ENCODE measurements around the gene FAM118B.
A peak's percentile ranks its signal among the peaks of the same experiment; 100 is the strongest.

Gene FAM118B

DNA sequence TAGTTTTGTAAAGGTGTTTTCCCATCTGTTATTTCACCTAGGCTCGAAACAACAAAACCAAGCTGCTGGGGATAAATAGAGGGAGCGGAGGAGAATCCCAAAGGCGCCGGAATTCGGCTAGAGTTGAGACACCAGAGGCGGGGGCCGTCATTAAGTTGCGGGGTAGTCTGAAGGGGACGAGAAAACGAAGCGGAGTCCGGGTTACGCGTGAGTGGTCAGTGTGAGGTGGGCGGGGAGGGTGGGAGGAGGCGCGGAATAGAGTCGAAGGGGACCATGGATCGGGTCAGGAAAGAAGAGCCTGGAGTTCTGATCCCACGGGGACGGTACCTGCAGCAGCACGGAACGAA is 56.8 kb downstream of the FAM118B start:
- TF ChIP-seq POLR2A (IDR thresholded peaks at IDR 0.05; ENCODE audit: extremely low read depth, insufficient read length) (no peak), MYC (IDR thresholded peaks at IDR 0.05; ENCODE audit: low read depth, low read length) (no peak), MAX (IDR thresholded peaks at IDR 0.05; ENCODE audit: low read depth, low read length) (no peak)
- TF ChIP-seq, protein P1, sequence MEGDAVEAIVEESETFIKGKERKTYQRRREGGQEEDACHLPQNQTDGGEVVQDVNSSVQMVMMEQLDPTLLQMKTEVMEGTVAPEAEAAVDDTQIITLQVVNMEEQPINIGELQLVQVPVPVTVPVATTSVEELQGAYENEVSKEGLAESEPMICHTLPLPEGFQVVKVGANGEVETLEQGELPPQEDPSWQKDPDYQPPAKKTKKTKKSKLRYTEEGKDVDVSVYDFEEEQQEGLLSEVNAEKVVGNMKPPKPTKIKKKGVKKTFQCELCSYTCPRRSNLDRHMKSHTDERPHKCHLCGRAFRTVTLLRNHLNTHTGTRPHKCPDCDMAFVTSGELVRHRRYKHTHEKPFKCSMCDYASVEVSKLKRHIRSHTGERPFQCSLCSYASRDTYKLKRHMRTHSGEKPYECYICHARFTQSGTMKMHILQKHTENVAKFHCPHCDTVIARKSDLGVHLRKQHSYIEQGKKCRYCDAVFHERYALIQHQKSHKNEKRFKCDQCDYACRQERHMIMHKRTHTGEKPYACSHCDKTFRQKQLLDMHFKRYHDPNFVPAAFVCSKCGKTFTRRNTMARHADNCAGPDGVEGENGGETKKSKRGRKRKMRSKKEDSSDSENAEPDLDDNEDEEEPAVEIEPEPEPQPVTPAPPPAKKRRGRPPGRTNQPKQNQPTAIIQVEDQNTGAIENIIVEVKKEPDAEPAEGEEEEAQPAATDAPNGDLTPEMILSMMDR (IDR thresholded peaks at IDR 0.05; ENCODE audit: low read depth, low read length): no peak
- H3K4me3 ChIP-seq (ENCODE audit: low read depth, low read length): peak overlapping the region; percentile 95
- no peak for DNase-seq (ENCODE audit: low read depth)

GRCh38 chr11:126268708-126269579 is 57.4 kb downstream of the FAM118B start, which contains the start of the genes FOXRED1 and SRPRA:
FOXRED1 (plus strand) TSS chr11:126269154; CDS start chr11:126269207, 53 bp downstream.
SRPRA (minus strand) TSS chr11:126268895; CDS start chr11:126268804, 91 bp downstream.
- H3K4me3 ChIP-seq (ENCODE audit: low read depth, low read length): peak within 1 kb of the TSS; percentile 97
- peak; percentile 21 for TF ChIP-seq MAX (IDR thresholded peaks at IDR 0.05; ENCODE audit: low read depth, low read length)
- peak; percentile 72 for TF ChIP-seq MYC (IDR thresholded peaks at IDR 0.05; ENCODE audit: low read depth, low read length)
- TF ChIP-seq, protein P1 (IDR thresholded peaks at IDR 0.05; ENCODE audit: low read depth, low read length): no peak
- peak; percentile 76 for TF ChIP-seq POLR2A (IDR thresholded peaks at IDR 0.05; ENCODE audit: extremely low read depth, insufficient read length)
- DNase-seq (ENCODE audit: low read depth): peak; percentile 100

DNA sequence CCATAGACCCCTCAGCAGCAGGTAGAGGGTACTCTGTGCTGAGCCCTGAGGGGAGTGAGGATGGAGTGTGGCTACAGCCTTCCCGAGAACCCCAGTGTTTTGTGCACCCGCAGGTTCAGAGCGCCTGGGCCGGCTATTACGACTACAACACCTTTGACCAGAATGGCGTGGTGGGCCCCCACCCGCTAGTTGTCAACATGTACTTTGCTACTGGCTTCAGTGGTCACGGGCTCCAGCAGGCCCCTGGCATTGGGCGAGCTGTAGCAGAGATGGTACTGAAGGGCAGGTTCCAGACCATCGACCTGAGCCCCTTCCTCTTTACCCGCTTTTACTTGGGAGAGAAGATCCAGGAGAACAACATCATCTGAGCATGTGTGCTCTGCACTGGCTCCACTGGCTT is 65.7 kb downstream of the FAM118B start:
- H3K4me3 ChIP-seq (ENCODE audit: low read depth, low read length): no peak overlapping the region
- TF ChIP-seq MAX (IDR thresholded peaks at IDR 0.05; ENCODE audit: low read depth, low read length): no peak
- no peak for DNase-seq (ENCODE audit: low read depth)

DNA sequence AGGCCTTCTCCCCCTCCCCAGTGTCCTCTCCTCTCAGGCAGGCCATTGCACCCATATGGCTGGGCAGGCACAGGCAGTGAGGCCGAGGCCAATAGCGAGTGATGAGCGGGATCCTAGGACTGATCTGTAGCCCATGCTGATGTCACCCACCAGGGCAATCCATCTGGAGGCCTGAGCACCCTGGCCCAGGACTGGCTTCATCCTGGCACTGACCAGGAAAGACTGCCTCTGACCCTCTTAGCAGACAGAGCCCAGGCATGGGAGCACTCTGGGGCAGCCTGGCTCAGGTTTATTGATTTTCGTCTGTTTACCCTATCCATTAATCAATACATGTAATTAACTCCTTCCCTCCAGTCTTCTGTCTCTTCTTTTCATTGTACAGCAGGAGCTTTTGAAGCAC is 66.2 kb downstream of the FAM118B start:
- TF ChIP-seq POLR2A (IDR thresholded peaks at IDR 0.05; ENCODE audit: extremely low read depth, insufficient read length): no peak
- no peak for TF ChIP-seq MAX (IDR thresholded peaks at IDR 0.05; ENCODE audit: low read depth, low read length)
- no peak for TF ChIP-seq MYC (IDR thresholded peaks at IDR 0.05; ENCODE audit: low read depth, low read length)
- TF ChIP-seq, protein P1 (IDR thresholded peaks at IDR 0.05; ENCODE audit: low read depth, low read length): no peak
- H3K4me3 ChIP-seq (ENCODE audit: low read depth, low read length): no peak overlapping the region
- DNase-seq (ENCODE audit: low read depth): no peak

DNA sequence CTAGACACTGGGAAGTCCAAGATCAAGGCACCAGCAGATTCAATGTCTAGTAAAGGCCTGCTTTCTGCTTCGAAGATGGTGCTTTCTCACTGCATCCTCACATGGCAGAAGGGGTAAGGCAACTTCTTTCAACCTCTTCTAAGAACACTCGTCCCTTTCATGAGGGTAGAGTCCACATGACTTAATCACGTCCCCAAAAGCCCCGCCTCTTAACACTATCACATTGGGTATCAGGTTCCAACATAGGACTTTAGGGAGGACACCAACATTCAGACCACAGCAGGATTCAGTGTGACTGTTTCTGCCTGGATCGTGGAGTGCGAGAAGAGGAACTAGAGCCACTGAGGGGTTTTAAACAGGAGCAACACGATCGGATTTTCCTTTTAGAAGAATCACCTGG is 67.6 kb downstream of the FAM118B start:
- no peak overlapping the region for H3K4me3 ChIP-seq (ENCODE audit: low read depth, low read length)
- no peak for DNase-seq (ENCODE audit: low read depth)
- no peak for TF ChIP-seq MYC (IDR thresholded peaks at IDR 0.05; ENCODE audit: low read depth, low read length)
- no peak for TF ChIP-seq MAX (IDR thresholded peaks at IDR 0.05; ENCODE audit: low read depth, low read length)

- no peak overlapping the region for H3K4me3 ChIP-seq (ENCODE audit: low read depth, low read length)
- no peak for TF ChIP-seq POLR2A (IDR thresholded peaks at IDR 0.05; ENCODE audit: extremely low read depth, insufficient read length)
- no peak for TF ChIP-seq MYC (IDR thresholded peaks at IDR 0.05; ENCODE audit: low read depth, low read length)
- TF ChIP-seq, protein P1 (IDR thresholded peaks at IDR 0.05; ENCODE audit: low read depth, low read length): no peak
- no peak for TF ChIP-seq MAX (IDR thresholded peaks at IDR 0.05; ENCODE audit: low read depth, low read length)
- DNase-seq (ENCODE audit: low read depth): peak; percentile 50
Measured at GRCh38 chr11:126280595-126280994, 69.0 kb downstream of the FAM118B start.
